Pancreas (tissue), 10 donors: ENCODE data around the gene PLG. TPM values are rescaled to one million over a fixed set of nuclear protein-coding genes. Genes with fewer than 3 reads are reported as not detected.
"Not testable (repeated sequence)": the region's sequence is repeated elsewhere in the genome, so short reads cannot be mapped to it uniquely, and the experiment has no call there.

Experiments used
- ATAC-seq, 4 donors: fragments of 200-7000 bp; cut with Tn5 transposase; one replicate each; pipeline versions ENCODE4 v1.8.0 to v1.9.1; 2020; ENCODE audit warnings: mild to moderate bottlenecking in 4 of 4, moderate library complexity in 4 of 4
- DNase-seq, 6 donors: peaks; one replicate each; pipeline ENCODE4 v3.0.0-alpha.2; 2020
- FAIRE-seq: peaks from 2 replicates; lab custom pipeline; 2012; peaks lifted over from hg19 to GRCh38; lab: Jason Lieb, UNC
- H3K27ac ChIP-seq, 4 donors: fragments of 200-600 bp; sonication (generic); 1 replicate in 3 of 4; 2 replicates in 1 of 4; pipeline versions ENCODE4 v1.5.0 to v1.8.0; 2020
- H3K27me3 ChIP-seq, 4 donors: fragments of 200-600 bp; one replicate each; pipeline ENCODE4 v1.8.0; 2021
- H3K36me3 ChIP-seq, 3 donors: fragments of 200-600 bp; sonication (generic) in 1 of 3; one replicate each; pipeline versions ENCODE4 v1.5.0 to v1.8.0; 2020 to 2021
- H3K4me1 ChIP-seq, 3 donors: fragments of 200-600 bp; one replicate each; pipeline ENCODE4 v1.8.0; 2021
- H3K4me3 ChIP-seq, 4 donors: fragments of 200-600 bp; sonication (generic) in 2 of 4; one replicate each; pipeline versions ENCODE4 v1.5.0 to v1.8.0; 2020 to 2021
- H3K9me3 ChIP-seq, 4 donors: fragments of 200-600 bp; one replicate each; pipeline ENCODE4 v1.8.0; 2021
- WGBS, 2 donors: extraction: QIAGEN DNeasy Blood & Tissue Kit; methylation state at CpG; one replicate each; pipeline ENCODE4 v1.1.7; 2013; 5-methylcytosine and 5-hydroxymethylcytosine counted together
- intact Hi-C, 3 donors: fragments of 100-400 bp; cut with DNase I; formaldehyde crosslinking; loops; one replicate each; pipeline versions ENCODE4 v1.11.1 to v1.14.2; 2022
- polyA plus RNA-seq, 2 donors: library from polyadenylated mRNA; stranded (reverse); fragments of 200-250 nt; gene quantifications; one replicate each; pipeline ENCODE4 v1.2.3, GENCODE V29; 2013
- total RNA-seq, 6 donors: library from RNA; stranded (reverse); fragmentation: NEBNext Ultra II Directional in 4 of 6; extraction: Animal tissue kit (Norgen Biotek cat#: 25700) in 4 of 6; gene quantifications; one replicate each; pipeline versions ENCODE4 v1.2.1 to v1.2.4, GENCODE V29; 2021 to 2023
- TF ChIP-seq, protein P1 (sequence below), 4 donors: fragments of 200-600 bp; sonication (generic) in 3 of 4; IDR thresholded peaks; one replicate each; pipeline versions ENCODE4 v1.5.0 to v1.8.0; 2021; ENCODE audit warnings: antibody characterized with exemption in 4 of 4
- donor health status: healthy with polysubstance abuse.
- donor health status: DM: no; HTN: no; CAD: no; lungs with moderate emphysema.
- donor health status: DM: no; HTN: no; CAD: no.
- donor health status: control.
- donor health status: control.
- donor health status: Bipolar disorder and iron deficiency.
- donor health status: DM: yes; HTN: yes; CAD: no.
- donor health status: DM: no; HTN: no; CAD: no.
- donor health status: DM: no; HTN: no; CAD: no.
- donor health status: DM: yes; HTN: yes; CAD: no.

Gene PLG
- 1 to 10 TPM in 1 of 6 donors, under 1 TPM in 1, not detected in 4; 0.21 to 1.8 TPM for total RNA-seq
- polyA plus RNA-seq, result under 1 TPM in 1 of 2 donors, not detected in 1; 0.02 TPM

DNA sequence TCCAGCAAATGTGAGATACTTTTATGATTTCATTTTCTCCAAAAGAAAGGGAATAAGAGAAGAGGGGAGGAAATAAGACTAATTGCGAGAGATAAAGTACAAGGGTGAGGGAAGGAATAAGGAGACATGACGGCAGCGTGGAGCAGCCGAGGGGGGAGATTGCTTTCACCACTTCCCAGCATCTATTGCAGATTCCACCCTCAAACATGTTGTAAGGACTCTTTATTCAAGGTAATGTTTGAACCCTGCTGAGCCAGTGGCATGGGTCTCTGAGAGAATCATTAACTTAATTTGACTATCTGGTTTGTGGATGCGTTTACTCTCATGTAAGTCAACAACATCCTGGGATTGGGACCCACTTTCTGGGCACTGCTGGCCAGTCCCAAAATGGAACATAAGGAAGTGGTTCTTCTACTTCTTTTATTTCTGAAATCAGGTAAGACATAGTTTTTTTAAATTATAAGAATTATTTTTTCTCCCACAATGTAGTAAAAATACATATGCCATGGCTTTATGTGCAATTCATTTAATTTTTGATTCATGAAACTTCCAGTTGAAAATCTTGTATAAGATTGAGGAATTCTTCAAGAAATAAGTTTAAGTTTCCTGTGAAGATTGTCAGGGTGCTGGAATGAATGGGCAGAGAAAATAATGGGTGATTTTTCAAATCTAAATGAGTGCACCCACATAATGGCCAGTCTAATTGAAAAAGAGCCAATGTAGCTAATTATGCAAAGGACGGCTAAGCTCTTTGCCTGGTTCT, at the start of gene PLG:
PLG (plus strand) TSS at position 327 of the 763 bp plus-strand sequence; CDS start at position 388, 61 bp downstream.
- H3K4me1 ChIP-seq, H3K27me3 ChIP-seq, intact Hi-C loops, H3K9me3 ChIP-seq, DNase-seq, H3K4me3 ChIP-seq, ATAC-seq, FAIRE-seq, H3K27ac ChIP-seq, H3K36me3 ChIP-seq: not testable (repeated sequence)
- 49 to 50% methylated on average over 6 of the region's 6 CpGs for WGBS, 2 donors

DNA sequence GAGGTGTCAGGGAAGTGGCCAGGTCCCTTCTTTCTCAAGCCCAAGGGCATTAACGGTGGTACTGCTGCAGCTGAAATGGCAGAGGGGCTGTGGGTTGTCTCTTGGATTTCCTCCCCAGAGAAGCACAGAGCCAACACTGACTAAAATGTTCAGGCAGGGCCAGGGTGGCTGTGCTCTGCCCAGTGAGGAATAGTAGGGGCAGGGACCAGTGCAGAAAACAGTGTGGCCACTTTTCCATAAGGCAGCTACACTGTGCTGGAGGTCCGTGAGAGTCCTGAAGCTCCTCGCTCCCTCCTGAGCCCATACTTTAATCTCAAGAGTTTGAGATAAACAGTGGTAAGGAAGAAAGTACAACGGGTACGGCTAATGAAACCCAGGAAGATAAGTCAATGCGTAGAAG, 42.5 kb upstream of the PLG start:
- Histone ChIP-seq H3K4me3 (no peak overlapping the region), H3K9me3 (no peaks in the 10 kb centered on the region), H3K4me1 (no peaks in the 10 kb centered on the region), H3K27ac (no peak overlapping the region), H3K36me3 (no peaks in the 10 kb centered on the region), H3K27me3 (no peaks in the 10 kb centered on the region)
- 76 to 83% methylated on average over 6 of the region's 6 CpGs for WGBS, 2 donors
- FAIRE-seq (no peak), ATAC-seq (no peak), DNase-seq (no peak)
- intact Hi-C loops, result loop anchor here in 1 of 3 donors (10.0 kb wide), 1 partner anchor 55 kb away; no protein-coding TSS in a partner anchor
- TF ChIP-seq, protein P1, sequence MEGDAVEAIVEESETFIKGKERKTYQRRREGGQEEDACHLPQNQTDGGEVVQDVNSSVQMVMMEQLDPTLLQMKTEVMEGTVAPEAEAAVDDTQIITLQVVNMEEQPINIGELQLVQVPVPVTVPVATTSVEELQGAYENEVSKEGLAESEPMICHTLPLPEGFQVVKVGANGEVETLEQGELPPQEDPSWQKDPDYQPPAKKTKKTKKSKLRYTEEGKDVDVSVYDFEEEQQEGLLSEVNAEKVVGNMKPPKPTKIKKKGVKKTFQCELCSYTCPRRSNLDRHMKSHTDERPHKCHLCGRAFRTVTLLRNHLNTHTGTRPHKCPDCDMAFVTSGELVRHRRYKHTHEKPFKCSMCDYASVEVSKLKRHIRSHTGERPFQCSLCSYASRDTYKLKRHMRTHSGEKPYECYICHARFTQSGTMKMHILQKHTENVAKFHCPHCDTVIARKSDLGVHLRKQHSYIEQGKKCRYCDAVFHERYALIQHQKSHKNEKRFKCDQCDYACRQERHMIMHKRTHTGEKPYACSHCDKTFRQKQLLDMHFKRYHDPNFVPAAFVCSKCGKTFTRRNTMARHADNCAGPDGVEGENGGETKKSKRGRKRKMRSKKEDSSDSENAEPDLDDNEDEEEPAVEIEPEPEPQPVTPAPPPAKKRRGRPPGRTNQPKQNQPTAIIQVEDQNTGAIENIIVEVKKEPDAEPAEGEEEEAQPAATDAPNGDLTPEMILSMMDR (IDR thresholded peaks at IDR 0.05), result no peak

DNA sequence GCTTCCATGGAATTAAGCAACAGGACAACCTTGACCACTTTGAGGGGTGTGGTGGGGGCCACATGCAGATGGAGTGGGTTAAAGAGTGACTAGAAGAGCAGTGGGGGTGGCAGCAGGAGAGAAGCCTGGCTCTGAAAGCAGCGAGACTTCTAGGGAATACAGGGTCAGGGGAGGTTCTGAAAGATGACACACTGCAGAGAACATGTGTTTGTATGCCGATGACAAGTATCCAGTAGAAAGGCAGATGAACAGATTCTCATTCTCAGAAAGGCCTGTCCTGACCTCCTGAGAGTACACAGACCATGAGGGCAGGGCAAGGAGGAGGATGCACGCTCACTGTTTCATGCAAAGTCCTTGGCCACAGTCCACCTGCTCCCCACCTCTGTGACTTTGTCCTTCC, 40.8 kb upstream of the PLG start:
- no peak overlapping the region for H3K4me3 ChIP-seq
- intact Hi-C loops, result no loop called here
- H3K36me3 ChIP-seq, result no peaks in the 10 kb centered on the region
- no peak for FAIRE-seq
- no peaks in the 10 kb centered on the region for H3K4me1 ChIP-seq
- H3K27me3 ChIP-seq, result no peaks in the 10 kb centered on the region
- WGBS, 2 donors, result 72 to 76% methylated on average over 3 of the region's 3 CpGs
- ATAC-seq, result no peak
- TF ChIP-seq, protein P1 (IDR thresholded peaks at IDR 0.05), result no peak
- H3K27ac ChIP-seq, result no peak overlapping the region
- H3K9me3 ChIP-seq, result no peaks in the 10 kb centered on the region
- DNase-seq, result no peak

DNA sequence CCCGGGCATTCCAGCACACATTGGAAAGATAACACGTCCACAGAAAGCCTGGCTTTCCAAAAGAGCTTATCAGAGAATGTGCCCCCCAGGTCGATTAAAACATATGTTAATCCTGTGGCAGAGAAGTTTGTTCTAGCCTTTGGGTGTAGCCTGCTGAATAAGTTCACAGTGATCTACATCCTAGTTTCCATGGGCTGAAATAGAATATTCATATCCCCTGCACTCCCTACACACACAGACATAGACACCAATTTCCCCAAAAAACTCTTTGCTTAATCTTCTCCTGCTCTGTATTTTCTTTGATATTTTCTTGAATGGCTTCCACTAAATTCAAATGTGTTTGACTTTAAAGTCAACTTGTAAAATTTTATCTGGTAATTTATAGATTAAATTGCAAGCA, 39.6 kb upstream of the PLG start:
- TF ChIP-seq, protein P1 (IDR thresholded peaks at IDR 0.05), result no peak
- intact Hi-C loops, result no loop called here
- Histone ChIP-seq H3K36me3 (no peaks in the 10 kb centered on the region), H3K4me3 (no peak overlapping the region), H3K27ac (no peak overlapping the region), H3K9me3 (no peaks in the 10 kb centered on the region), H3K4me1 (no peaks in the 10 kb centered on the region), H3K27me3 (no peaks in the 10 kb centered on the region)
- FAIRE-seq (no peak), DNase-seq (no peak), ATAC-seq (no peak)
- WGBS, 2 donors, result 36 to 37% methylated on average over 3 of the region's 3 CpGs

DNA sequence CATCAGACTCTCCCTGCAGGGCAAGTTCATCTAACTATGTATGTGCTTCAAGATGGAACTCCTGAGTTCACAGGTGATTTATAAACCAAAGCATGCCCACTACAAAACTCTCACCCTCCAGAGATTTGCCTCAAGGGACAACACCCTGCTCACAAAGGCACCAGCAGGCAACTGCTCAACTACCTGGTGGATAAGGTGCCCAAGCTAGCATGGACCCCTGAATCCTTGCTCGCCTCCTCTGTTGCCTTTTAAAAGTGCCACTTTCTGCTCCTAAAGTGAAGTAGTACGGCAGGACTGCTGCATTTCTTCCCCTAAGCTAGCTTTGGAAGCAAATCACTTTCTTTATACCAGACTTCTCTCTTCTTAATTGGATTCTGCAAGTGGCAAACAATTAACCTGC, 39.2 kb upstream of the PLG start:
- TF ChIP-seq, protein P1 (IDR thresholded peaks at IDR 0.05), result no peak
- no peaks in the 10 kb centered on the region for H3K36me3 ChIP-seq
- FAIRE-seq (no peak), DNase-seq (no peak), ATAC-seq (no peak)
- H3K4me3 ChIP-seq, result no peak overlapping the region
- intact Hi-C loops, result no loop called here
- WGBS, 2 donors, result 79 to 83% methylated on average over 2 of the region's 2 CpGs
- H3K9me3 ChIP-seq, result no peaks in the 10 kb centered on the region
- H3K27ac ChIP-seq, result no peak overlapping the region
- no peaks in the 10 kb centered on the region for H3K4me1 ChIP-seq
- H3K27me3 ChIP-seq, result no peaks in the 10 kb centered on the region

DNA sequence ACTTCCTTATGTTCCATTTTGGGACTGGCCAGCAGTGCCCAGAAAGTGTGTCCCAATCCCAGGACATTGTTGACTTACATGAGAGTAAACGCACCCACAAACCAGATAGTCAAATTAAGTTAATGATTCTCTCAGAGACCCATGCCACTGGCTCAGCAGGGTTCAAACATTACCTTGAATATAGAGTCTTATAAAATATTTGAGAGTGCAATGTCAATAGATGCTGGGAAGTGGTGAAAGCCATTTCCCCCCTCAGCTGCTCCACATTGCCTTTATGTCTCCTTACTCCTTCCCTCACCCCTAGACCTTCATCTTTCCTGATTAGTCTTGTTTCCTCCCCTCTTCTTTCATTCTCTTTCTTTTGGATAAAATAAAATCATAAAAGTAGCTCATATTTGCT, 37.8 kb upstream of the PLG start, which contains the start of gene LPA:
LPA (minus strand) TSS at position 78 of the 400 bp plus-strand sequence; CDS start at position 17, 61 bp downstream.
- H3K27me3 ChIP-seq, DNase-seq, intact Hi-C loops, H3K9me3 ChIP-seq, H3K27ac ChIP-seq, H3K36me3 ChIP-seq, H3K4me3 ChIP-seq, FAIRE-seq, H3K4me1 ChIP-seq: not testable (repeated sequence)
- ATAC-seq, result peak in 2 of 4 donors; percentile 38 to 48
- 0 to 13% methylated on average over 1 of the region's 1 CpG for WGBS, 2 donors
